Endothelial cell of umbilical vein (primary cell): ENCODE results near the gene CDH22. TPM values are rescaled to one million over a fixed set of nuclear protein-coding genes. Genes with fewer than 3 reads are reported as not detected.

Experiments used
- BruUV-seq: library from RNA; stranded (reverse); fragments of 400-500 nt; replicated peaks from 2 replicates; lab custom pipeline; 2021; lab: Mats Ljungman, UMichigan
- CTCF ChIA-PET: fragments of 300-600, 350-600 bp; sonication (Branson Sonifier 250); formaldehyde crosslinking; loops from one replicate; lab custom pipeline; 2021; ENCODE audit warnings: antibody characterized with exemption, inconsistent platforms; lab: Charles Lee
- POLR2A ChIA-PET: fragments of 300-600, 350-600 bp; sonication (Branson Sonifier 250); formaldehyde crosslinking; loops from one replicate; lab custom pipeline; 2021; ENCODE audit warnings: antibody characterized with exemption, inconsistent platforms; lab: Charles Lee
- DNase-seq: peaks from one replicate; pipeline ENCODE4 v3.0.0-alpha.2; 2011; ENCODE audit warnings: low read depth, low spot score
- FAIRE-seq: peaks from 2 replicates; lab custom pipeline; 2011; peaks lifted over from hg19 to GRCh38; lab: Jason Lieb, UNC
- H2AFZ ChIP-seq: 2 replicates; pipeline ENCODE4 v1.6.0; 2012; ENCODE audit warnings: low read depth, low read length, control low read depth, inconsistent platforms
- H3K27ac ChIP-seq: 2 replicates; pipeline ENCODE4 v1.5.1; 2011; ENCODE audit warnings: low read depth, mild to moderate bottlenecking, control low read depth, low read length, moderate library complexity; ENCODE audit not compliant: insufficient read depth
- H3K27me3 ChIP-seq, 2 experiments: 2 replicates each; pipeline versions ENCODE4 v1.6.0 to v1.6.1; 2011; ENCODE audit warnings: low read length in 2 of 2, mixed read lengths in 1 of 2; ENCODE audit not compliant: control insufficient read depth in 2 of 2, insufficient read depth in 2 of 2
- H3K36me3 ChIP-seq, 2 experiments: 2 replicates in 1 of 2; 3 replicates in 1 of 2; pipeline ENCODE4 v1.5.1; 2011; ENCODE audit warnings: low read length in 2 of 2, mild to moderate bottlenecking in 1 of 2, moderate library complexity in 1 of 2; ENCODE audit not compliant: control insufficient read depth in 2 of 2, insufficient read depth in 2 of 2; ENCODE audit errors: extremely low read depth in 1 of 2
- H3K4me1 ChIP-seq: 3 replicates; pipeline ENCODE4 v1.5.1; 2011; ENCODE audit warnings: mild to moderate bottlenecking, low read length; ENCODE audit not compliant: control insufficient read depth, insufficient read depth; ENCODE audit errors: extremely low read depth
- H3K4me2 ChIP-seq: 2 replicates; pipeline ENCODE4 v1.6.1; 2011; ENCODE audit warnings: low read length, control low read depth, mixed read lengths; ENCODE audit not compliant: insufficient read depth
- H3K4me3 ChIP-seq, 3 experiments: fragments of 200-600 bp in 1 of 3; sonication (generic), shearing (Covaris generic) in 1 of 3; replicated peaks in 1 of 3; 2 replicates each; pipeline ENCODE4 v1.5.1; 2011 to 2016; ENCODE audit warnings: control low read depth in 3 of 3, low read length in 3 of 3, mild to moderate bottlenecking in 2 of 3, inconsistent platforms in 1 of 3, low read depth in 1 of 3, moderate library complexity in 1 of 3; ENCODE audit not compliant: insufficient read depth in 1 of 3
- H3K79me2 ChIP-seq: 2 replicates; pipeline ENCODE4 v1.6.0; 2012; ENCODE audit warnings: low read length, inconsistent platforms; ENCODE audit not compliant: control insufficient read depth, insufficient read depth
- H3K9ac ChIP-seq: replicated peaks from 2 replicates; pipeline ENCODE3; 2011; ENCODE audit warnings: low read length, control low read depth; ENCODE audit not compliant: insufficient read depth; ENCODE audit errors: extremely low read depth
- H3K9me1 ChIP-seq: replicated peaks from 3 replicates; pipeline ENCODE4 v1.6.0; 2011; ENCODE audit warnings: mild to moderate bottlenecking, low read length; ENCODE audit not compliant: control insufficient read depth, insufficient read depth; ENCODE audit errors: extremely low read depth
- H3K9me3 ChIP-seq: replicated peaks from 2 replicates; pipeline ENCODE4 v1.5.1; 2012; ENCODE audit warnings: low read length, inconsistent platforms; ENCODE audit not compliant: control insufficient read depth, insufficient read depth
- H4K20me1 ChIP-seq: replicated peaks from 2 replicates; pipeline ENCODE3; 2011; ENCODE audit warnings: mild to moderate bottlenecking, low read length; ENCODE audit not compliant: control insufficient read depth, insufficient read depth; ENCODE audit errors: extremely low read depth
- EZH2 ChIP-seq: IDR thresholded peaks from 2 replicates; pipeline ENCODE4 v1.6.1; 2012; ENCODE audit warnings: borderline replicate concordance, low read depth, mild to moderate bottlenecking, moderate library complexity, low read length, inconsistent platforms; ENCODE audit not compliant: severe bottlenecking
- FOS ChIP-seq: IDR thresholded peaks from 2 replicates; pipeline ENCODE4 v1.6.1; 2011; ENCODE audit warnings: mild to moderate bottlenecking, low read length, moderate library complexity, borderline replicate concordance; ENCODE audit not compliant: insufficient read depth
- GATA2 ChIP-seq: IDR thresholded peaks from 2 replicates; pipeline ENCODE4 v1.7.0; 2011; ENCODE audit warnings: low read depth, mild to moderate bottlenecking, moderate library complexity, mixed read lengths, low read length; ENCODE audit not compliant: insufficient read length, insufficient read depth
- JUN ChIP-seq: IDR thresholded peaks from 2 replicates; pipeline ENCODE4 v1.6.1; 2011; ENCODE audit warnings: borderline replicate concordance, low read depth; ENCODE audit not compliant: insufficient read length, insufficient read depth
- MYC ChIP-seq: IDR thresholded peaks from one replicate; pipeline ENCODE4 v1.6.1; 2011; ENCODE audit warnings: mild to moderate bottlenecking, low read depth, low read length
- POLR2A ChIP-seq: IDR thresholded peaks from 2 replicates; pipeline ENCODE4 v1.6.1; 2012; ENCODE audit warnings: low read depth, mild to moderate bottlenecking, control low read depth, low read length
- POLR2AphosphoS5 ChIP-seq: IDR thresholded peaks from 2 replicates; pipeline ENCODE4 v1.6.1; 2012; ENCODE audit warnings: low read depth, mild to moderate bottlenecking, control low read depth, low read length, moderate library complexity; ENCODE audit not compliant: insufficient read depth
- dilution Hi-C: fragments of 300-500 bp; cut with MboI; formaldehyde crosslinking; loops from one replicate; pipeline ENCODE4 v1.15.0; 2019; ENCODE audit warnings: low sequenced_read_pairs; ENCODE audit not compliant: extremely low pct_ligation_motif_present
- intact Hi-C: fragments of 100-400 bp; cut with micrococcal nuclease; formaldehyde crosslinking; loops from one replicate; pipeline ENCODE4 v1.10.0; 2022
- polyA plus RNA-seq, 4 experiments: library from polyadenylated mRNA; depleted of rRNA in 3 of 4; stranded (reverse) in 3 of 4; unstranded in 1 of 4; fragments of >200 nt; gene quantifications; 2 replicates each; pipeline versions ENCODE4 v1.2.1 to v1.2.3, GENCODE V29; 2011 to 2012; ENCODE audit warnings: missing spikeins in 1 of 4
- total RNA-seq: library from RNA; stranded (reverse); gene quantifications from 2 replicates; pipeline ENCODE4 v1.2.3, GENCODE V29; 2021
- TF ChIP-seq, protein P1 (sequence below), 2 donors: IDR thresholded peaks; 1 replicate in 1 of 2; 2 replicates in 1 of 2; pipeline ENCODE4 v1.5.1; 2011; ENCODE audit warnings: low read length in 2 of 2, mild to moderate bottlenecking in 2 of 2, moderate library complexity in 2 of 2, control low read depth in 1 of 2, inconsistent platforms in 1 of 2, low read depth in 1 of 2; ENCODE audit not compliant: insufficient read depth in 1 of 2; ENCODE audit errors: extremely low read depth in 1 of 2
- TF ChIP-seq, protein P2 (sequence below): IDR thresholded peaks from 2 replicates; pipeline ENCODE4 v1.6.1; 2011; ENCODE audit not compliant: insufficient read depth, insufficient read length

CDH22 gene
- total and polyA plus RNA-seq, 2 donors (not counting 3 experiments of a cell fraction or from before 2014, with no cell fraction given): not detected

DNA sequence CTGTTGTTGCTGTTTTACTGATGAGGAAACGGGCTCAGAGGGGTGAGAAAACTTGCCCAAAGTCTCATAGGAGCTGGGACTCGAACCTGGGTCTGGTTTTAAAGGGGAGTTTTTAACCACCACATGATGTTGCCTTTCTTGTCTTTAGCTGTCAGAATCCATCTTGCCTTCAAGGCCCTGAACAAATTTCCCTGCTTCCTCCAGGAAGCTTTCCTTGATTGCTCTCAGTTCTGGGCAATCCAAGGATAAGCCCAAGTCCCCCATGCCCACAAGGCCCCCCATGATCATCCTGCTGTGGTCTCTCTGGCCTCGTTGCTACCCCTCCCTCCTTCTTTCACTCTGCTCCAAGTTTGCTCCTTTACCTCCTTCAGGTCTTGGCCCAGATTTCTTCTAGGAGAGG is 116.7 kb downstream of the CDH22 start:
- Histone ChIP-seq H3K9ac (no peak overlapping the region), H2AFZ (no peak overlapping the region), H3K9me1 (no peaks in the 10 kb centered on the region), H3K79me2 (no peaks in the 10 kb centered on the region), H3K27ac (no peak overlapping the region), H3K9me3 (no peaks in the 10 kb centered on the region), H4K20me1 (no peaks in the 10 kb centered on the region), H3K27me3 (no peaks in the 10 kb centered on the region), H3K4me1 (no peaks in the 10 kb centered on the region), H3K4me3 (no peak overlapping the region), H3K4me2 (no peak overlapping the region), H3K36me3 (no peaks in the 10 kb centered on the region)
- no TSS peak for BruUV-seq
- TF ChIP-seq JUN (no peak), GATA2 (no peak), EZH2 (no peak), POLR2A (no peak), FOS (no peak), POLR2AphosphoS5 (no peak), MYC (no peak)
- TF ChIP-seq, protein P1, sequence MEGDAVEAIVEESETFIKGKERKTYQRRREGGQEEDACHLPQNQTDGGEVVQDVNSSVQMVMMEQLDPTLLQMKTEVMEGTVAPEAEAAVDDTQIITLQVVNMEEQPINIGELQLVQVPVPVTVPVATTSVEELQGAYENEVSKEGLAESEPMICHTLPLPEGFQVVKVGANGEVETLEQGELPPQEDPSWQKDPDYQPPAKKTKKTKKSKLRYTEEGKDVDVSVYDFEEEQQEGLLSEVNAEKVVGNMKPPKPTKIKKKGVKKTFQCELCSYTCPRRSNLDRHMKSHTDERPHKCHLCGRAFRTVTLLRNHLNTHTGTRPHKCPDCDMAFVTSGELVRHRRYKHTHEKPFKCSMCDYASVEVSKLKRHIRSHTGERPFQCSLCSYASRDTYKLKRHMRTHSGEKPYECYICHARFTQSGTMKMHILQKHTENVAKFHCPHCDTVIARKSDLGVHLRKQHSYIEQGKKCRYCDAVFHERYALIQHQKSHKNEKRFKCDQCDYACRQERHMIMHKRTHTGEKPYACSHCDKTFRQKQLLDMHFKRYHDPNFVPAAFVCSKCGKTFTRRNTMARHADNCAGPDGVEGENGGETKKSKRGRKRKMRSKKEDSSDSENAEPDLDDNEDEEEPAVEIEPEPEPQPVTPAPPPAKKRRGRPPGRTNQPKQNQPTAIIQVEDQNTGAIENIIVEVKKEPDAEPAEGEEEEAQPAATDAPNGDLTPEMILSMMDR (IDR thresholded peaks at IDR 0.05; ENCODE audit: extremely low read depth in 1 of 2, insufficient read depth in 1 of 2, low read depth in 1 of 2, low read length in 2 of 2): no peak
- TF ChIP-seq, protein P2, sequence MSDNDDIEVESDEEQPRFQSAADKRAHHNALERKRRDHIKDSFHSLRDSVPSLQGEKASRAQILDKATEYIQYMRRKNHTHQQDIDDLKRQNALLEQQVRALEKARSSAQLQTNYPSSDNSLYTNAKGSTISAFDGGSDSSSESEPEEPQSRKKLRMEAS: no peak
- DNase-seq (no peak), FAIRE-seq (no peak)
- dilution Hi-C loops (no loop called here), intact Hi-C loops (no loop called here)
- ChIA-PET POLR2A (no interaction called here), CTCF (interaction anchor here (1.8 kb wide), 1 partner anchor 177 kb away, joined by 3 read pairs; no protein-coding TSS in a partner anchor)
